HEK293T (cell line): Measurements from ENCODE around the gene PRLH.

Source experiments
- CTCF ChIA-PET: fragments of 350-600 bp; formaldehyde crosslinking; extraction: SDS; loops from one replicate; lab custom pipeline; 2021; ENCODE audit warnings: antibody characterized with exemption, inconsistent platforms; lab: Yijun Ruan, JAX
- POLR2A ChIA-PET: fragments of 350-600 bp; formaldehyde crosslinking; extraction: SDS; loops from one replicate; lab custom pipeline; 2020; ENCODE audit warnings: antibody characterized with exemption, inconsistent platforms; lab: Yijun Ruan, JAX
- DNase-seq: peaks from one replicate; pipeline ENCODE4 v3.0.0; 2012; ENCODE audit warnings: mixed read lengths; ENCODE audit errors: extremely low spot score
- ARNT ChIP-seq: fragments of 450-650 bp; IDR thresholded peaks from 2 replicates; pipeline ENCODE4 v1.6.1; 2017; ENCODE audit warnings: mild to moderate bottlenecking
- BHLHE40 ChIP-seq: fragments of 450-650 bp; IDR thresholded peaks from 2 replicates; pipeline ENCODE4 v1.6.1; 2016; ENCODE audit warnings: mild to moderate bottlenecking, moderate library complexity, borderline replicate concordance
- CTBP1 ChIP-seq: fragments of 450-650 bp; IDR thresholded peaks from 2 replicates; pipeline ENCODE4 v1.6.1; 2016; ENCODE audit warnings: borderline replicate concordance
- ELF4 ChIP-seq: fragments of 450-650 bp; IDR thresholded peaks from 2 replicates; pipeline ENCODE4 v1.6.1; 2017; ENCODE audit warnings: antibody characterized with exemption
- FOXA1 ChIP-seq: fragments of 450-650 bp; IDR thresholded peaks from 2 replicates; pipeline ENCODE4 v1.6.1; 2016; ENCODE audit warnings: mild to moderate bottlenecking
- FOXK2 ChIP-seq: fragments of 450-650 bp; IDR thresholded peaks from 2 replicates; pipeline ENCODE4 v1.6.1; 2016; ENCODE audit warnings: mild to moderate bottlenecking
- FOXM1 ChIP-seq: fragments of 450-650 bp; IDR thresholded peaks from 2 replicates; pipeline ENCODE4 v1.6.1; 2017; ENCODE audit warnings: mild to moderate bottlenecking, borderline replicate concordance
- HDGF ChIP-seq: fragments of 450-650 bp; IDR thresholded peaks from 2 replicates; pipeline ENCODE4 v1.6.1; 2017; ENCODE audit warnings: antibody characterized with exemption, borderline replicate concordance
- L3MBTL2 ChIP-seq: fragments of 450-650 bp; conservative IDR thresholded peaks from 2 replicates; pipeline ENCODE4 v1.6.1; 2016; ENCODE audit warnings: mild to moderate bottlenecking
- LEF1 ChIP-seq: fragments of 450-650 bp; IDR thresholded peaks from 2 replicates; pipeline ENCODE4 v1.6.1; 2017; ENCODE audit warnings: mild to moderate bottlenecking, borderline replicate concordance
- NFRKB ChIP-seq: fragments of 450-650 bp; IDR thresholded peaks from 2 replicates; pipeline ENCODE4 v1.6.1; 2016; ENCODE audit warnings: mild to moderate bottlenecking, moderate library complexity
- SP1 ChIP-seq: fragments of 450-650 bp; IDR thresholded peaks from 2 replicates; pipeline ENCODE4 v1.6.1; 2017
- SUZ12 ChIP-seq: fragments of 450-650 bp; IDR thresholded peaks from 2 replicates; pipeline ENCODE4 v1.6.1; 2016; ENCODE audit warnings: mild to moderate bottlenecking
- TARDBP ChIP-seq: fragments of 450-650 bp; IDR thresholded peaks from 2 replicates; pipeline ENCODE4 v1.6.1; 2016
- ZNF384 ChIP-seq: fragments of 450-650 bp; IDR thresholded peaks from 2 replicates; pipeline ENCODE4 v1.6.1; 2016
- TF ChIP-seq, protein P1 (sequence below): fragments of 450-650 bp; IDR thresholded peaks from 2 replicates; pipeline ENCODE4 v1.6.1; 2016

The PRLH gene

DNA sequence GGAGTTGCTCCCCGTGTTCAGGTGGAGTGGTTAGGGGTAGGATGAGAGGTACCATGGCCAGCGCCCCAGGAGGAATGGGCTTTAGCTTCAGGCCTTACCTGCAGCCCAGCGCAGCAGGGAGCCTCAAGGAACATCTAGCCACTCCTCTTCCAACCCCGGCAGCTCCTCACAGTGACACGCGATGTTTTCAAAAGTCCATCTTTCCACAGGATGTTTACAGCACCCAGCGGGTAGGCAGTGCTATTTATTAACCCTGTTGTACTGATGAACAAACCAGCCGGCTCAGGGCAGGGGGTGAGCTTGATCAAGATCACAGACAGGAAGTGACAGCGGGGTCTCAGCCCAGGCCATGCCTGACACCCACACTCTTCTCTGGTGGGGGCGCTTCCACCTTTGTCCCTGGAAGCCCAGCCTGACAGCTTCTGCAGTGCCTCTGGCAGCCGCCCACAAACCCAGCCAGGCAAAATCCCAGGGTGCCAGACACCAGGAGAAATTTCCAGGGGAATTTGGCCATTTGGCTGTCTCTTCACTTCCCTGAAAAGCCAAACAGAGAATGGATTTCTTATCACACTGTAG, 18.4 kb upstream of the PRLH start:
- ChIA-PET CTCF (interaction anchor here (1.0 kb wide), 1 partner anchor 24 kb away, joined by 4 read pairs; no protein-coding TSS in a partner anchor), POLR2A (no interaction called here)
- TF ChIP-seq ZNF384 (no peak), FOXM1 (no peak), TARDBP (no peak), SUZ12 (no peak), ARNT (no peak), SP1 (no peak), L3MBTL2 (no peak), LEF1 (no peak), CTBP1 (no peak), NFRKB (no peak)
- DNase-seq = no peak

DNA sequence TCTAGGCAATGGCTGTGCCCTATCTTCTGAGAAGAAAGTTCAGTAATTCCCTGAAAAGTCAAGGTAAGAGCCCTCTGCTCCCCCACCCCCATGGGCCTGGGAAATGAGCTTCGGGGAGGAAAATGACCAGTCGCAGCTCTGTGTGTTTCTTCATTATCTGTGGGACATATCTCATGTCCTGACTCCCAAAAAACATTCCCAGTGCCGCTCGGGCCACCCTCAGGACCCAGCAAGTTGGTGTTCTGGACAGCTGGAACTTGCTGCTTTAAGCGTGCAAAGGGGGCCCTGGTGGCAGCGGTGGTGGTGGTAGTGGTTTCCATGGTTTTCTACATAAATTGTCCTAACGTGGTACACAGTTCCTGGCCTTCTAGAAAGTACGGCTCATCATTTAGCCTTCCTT, 17.2 kb upstream of the PRLH start:
- ChIA-PET CTCF (interaction anchor here (0.9 to 1.6 kb wide), 2 partner anchors 36 kb away, joined by 3 to 4 read pairs; no protein-coding TSS in a partner anchor), POLR2A (no interaction called here)
- DNase-seq = no peak
- TF ChIP-seq LEF1 (no peak), FOXA1 (no peak), FOXM1 (no peak), SUZ12 (no peak), SP1 (no peak), BHLHE40 (no peak), TARDBP (no peak), NFRKB (no peak), FOXK2 (no peak), L3MBTL2 (no peak)
- TF ChIP-seq, protein P1, sequence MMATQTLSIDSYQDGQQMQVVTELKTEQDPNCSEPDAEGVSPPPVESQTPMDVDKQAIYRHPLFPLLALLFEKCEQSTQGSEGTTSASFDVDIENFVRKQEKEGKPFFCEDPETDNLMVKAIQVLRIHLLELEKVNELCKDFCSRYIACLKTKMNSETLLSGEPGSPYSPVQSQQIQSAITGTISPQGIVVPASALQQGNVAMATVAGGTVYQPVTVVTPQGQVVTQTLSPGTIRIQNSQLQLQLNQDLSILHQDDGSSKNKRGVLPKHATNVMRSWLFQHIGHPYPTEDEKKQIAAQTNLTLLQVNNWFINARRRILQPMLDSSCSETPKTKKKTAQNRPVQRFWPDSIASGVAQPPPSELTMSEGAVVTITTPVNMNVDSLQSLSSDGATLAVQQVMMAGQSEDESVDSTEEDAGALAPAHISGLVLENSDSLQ = no peak

DNA sequence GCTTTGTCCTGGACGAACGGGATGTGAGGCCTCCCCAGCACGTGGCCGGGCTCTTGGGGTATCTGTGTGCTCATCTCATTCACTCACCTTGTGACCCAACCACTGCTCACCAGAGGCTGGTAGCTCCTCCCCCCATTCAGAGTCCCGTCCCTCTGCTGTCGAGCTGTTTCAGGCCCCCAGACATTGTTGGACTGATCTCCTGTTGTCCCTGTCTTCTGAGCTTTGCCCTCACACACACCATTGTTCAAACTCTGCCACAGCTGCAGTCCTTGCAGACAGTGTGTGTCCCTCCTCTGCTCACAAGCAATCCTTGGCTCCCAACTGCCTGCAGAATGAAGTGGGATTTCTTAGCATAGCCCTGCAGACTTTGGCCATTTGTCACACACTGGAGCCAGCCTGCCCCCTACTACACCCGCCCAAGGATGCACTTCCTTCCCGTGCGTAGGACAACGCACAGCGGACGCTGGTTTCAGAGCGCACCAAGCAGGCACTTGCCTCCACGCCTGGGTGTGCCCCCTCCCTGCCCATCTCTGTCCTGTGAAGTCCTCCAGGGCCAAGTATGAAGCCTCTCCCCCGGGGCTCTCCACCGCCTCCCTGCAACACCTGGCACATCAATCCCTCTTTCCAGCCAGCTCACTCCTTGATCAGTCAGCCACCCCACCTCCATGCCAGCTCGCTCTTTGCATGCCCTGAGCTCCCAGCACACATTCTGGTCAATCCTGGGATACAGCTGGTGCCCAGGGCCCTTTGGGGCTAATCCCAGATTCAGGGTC, 16.5 kb upstream of the PRLH start:
- POLR2A ChIA-PET = no interaction called here

DNA sequence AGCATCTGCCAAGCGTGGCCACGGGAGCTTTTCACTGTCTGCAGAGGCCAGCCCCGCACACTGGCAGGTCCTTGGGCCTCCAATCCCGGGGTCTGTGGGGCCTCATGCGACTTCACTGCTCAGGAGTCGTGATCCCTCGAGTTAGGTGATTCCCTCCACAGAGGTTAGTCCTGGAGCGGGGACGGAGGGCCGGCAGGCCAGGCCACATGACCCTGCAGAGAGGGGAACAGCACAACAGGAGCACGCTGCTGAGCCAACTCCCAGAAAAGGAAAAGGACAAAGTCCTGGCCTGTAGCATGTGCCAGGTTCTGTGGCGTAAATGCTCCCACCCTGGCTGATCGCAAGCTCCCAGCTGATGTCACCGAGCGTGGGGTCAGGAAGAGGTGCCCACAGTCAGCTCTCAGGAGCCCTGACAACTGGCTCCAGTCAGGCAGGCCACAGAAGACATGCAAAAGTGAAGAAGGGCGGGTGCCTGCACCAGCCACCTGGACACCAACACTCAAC, 15.3 kb upstream of the PRLH start:
- DNase-seq = no peak
- POLR2A ChIA-PET = no interaction called here
- CTCF ChIA-PET = no interaction called here
- no peak for TF ChIP-seq ELF4
- TF ChIP-seq FOXM1 = no peak
- TF ChIP-seq HDGF = no peak
- no peak for TF ChIP-seq FOXK2
- TF ChIP-seq L3MBTL2 = no peak
- no peak for TF ChIP-seq BHLHE40
- TF ChIP-seq ZNF384 = no peak
- TF ChIP-seq NFRKB = no peak
- no peak for TF ChIP-seq LEF1
- no peak for TF ChIP-seq FOXA1
- TF ChIP-seq TARDBP = no peak
- TF ChIP-seq ARNT = no peak
- no peak for TF ChIP-seq SP1
- TF ChIP-seq, protein P1 = no peak

More for the DNA sequence above, 16.5 kb upstream of the PRLH start:
- no peak for DNase-seq
- CTCF ChIA-PET = interaction anchor here (1.6 kb wide), 1 partner anchor 37 kb away, joined by 4 read pairs; no protein-coding TSS in a partner anchor
- TF ChIP-seq TARDBP (no peak), SUZ12 (no peak), ZNF384 (no peak), FOXK2 (no peak)

DNA sequence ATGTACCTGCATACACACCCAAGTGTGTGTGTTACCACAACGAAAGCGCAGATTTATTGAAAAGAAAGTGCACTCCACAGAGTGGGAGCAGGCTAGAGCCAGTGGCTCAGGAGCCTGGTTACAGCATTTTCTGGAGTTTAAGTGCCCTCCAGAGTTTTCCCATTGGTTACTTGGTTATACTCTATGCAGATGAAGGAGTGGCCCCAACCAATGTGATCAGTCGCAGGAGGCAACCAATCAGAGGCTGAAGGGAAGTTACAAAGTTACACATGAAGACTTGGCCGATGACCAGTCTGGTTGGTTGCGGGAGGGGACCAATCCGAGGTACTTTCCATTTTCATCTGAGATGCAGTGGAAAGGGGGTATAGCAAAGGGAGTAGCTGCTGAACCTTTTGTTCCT, 13.5 kb upstream of the PRLH start:
- DNase-seq = no peak
- CTCF ChIA-PET = no interaction called here
- POLR2A ChIA-PET = no interaction called here
- no peak for TF ChIP-seq SUZ12
- no peak for TF ChIP-seq ARNT
- TF ChIP-seq ZNF384 = no peak
- TF ChIP-seq FOXA1 = no peak
- no peak for TF ChIP-seq TARDBP
- no peak for TF ChIP-seq FOXK2
- no peak for TF ChIP-seq L3MBTL2
- no peak for TF ChIP-seq BHLHE40
- no peak for TF ChIP-seq HDGF
- no peak for TF ChIP-seq SP1
- TF ChIP-seq, protein P1 = no peak
- no peak for TF ChIP-seq FOXM1
- TF ChIP-seq LEF1 = no peak
- TF ChIP-seq CTBP1 = no peak
- TF ChIP-seq ELF4 = no peak
- no peak for TF ChIP-seq NFRKB

DNA sequence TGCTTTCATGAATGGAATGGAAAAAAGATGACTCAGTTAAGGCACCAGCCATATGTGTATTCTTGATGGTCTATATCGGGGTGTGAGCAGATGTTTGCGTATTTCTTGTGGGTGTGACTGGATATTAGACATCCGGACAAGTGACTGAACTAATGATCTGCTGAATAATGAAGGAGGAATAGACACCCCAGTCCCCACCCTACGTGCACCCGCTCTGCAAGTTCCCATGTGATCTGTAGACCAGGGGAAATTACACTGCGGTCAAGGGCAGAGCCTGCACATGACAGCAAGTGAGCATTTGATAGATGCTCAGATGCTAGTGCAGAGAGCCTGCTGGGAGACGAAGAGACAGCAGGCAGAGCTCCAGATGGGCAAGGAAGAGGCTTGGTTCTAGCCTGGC, 12.4 kb upstream of the PRLH start:
- ChIA-PET POLR2A (no interaction called here), CTCF (no interaction called here)
- no peak for DNase-seq
- no peak for TF ChIP-seq FOXM1
- no peak for TF ChIP-seq SUZ12
- TF ChIP-seq L3MBTL2 = no peak
- no peak for TF ChIP-seq LEF1
- TF ChIP-seq HDGF = no peak
- no peak for TF ChIP-seq BHLHE40
- TF ChIP-seq CTBP1 = no peak
- TF ChIP-seq SP1 = no peak
- TF ChIP-seq, protein P1 = no peak
- no peak for TF ChIP-seq FOXK2
- no peak for TF ChIP-seq ZNF384
